Astrocyte of the hippocampus (primary cell): Measurements from ENCODE around the gene XAB2.
"Not testable (repeated sequence)": the region's sequence is repeated elsewhere in the genome, so short reads cannot be mapped to it uniquely, and the experiment has no call there.

Source experiments
- DNase-seq: peaks from one replicate; pipeline ENCODE4 v3.0.0; 2011; ENCODE audit warnings: low read depth, low spot score

XAB2 gene

GRCh38 chr19:7577422-7577821, 51.9 kb downstream of the XAB2 start:
- DNase-seq, result not testable (repeated sequence)

GRCh38 chr19:7575434-7576040, 53.8 kb downstream of the XAB2 start:
- no peak for DNase-seq

GRCh38 chr19:7570761-7571160, 58.6 kb downstream of the XAB2 start:
- DNase-seq, result no peak
